Left lung (tissue), 10 donors: ENCODE data around the gene SLC2A13. TPM values are rescaled to one million over a fixed set of nuclear protein-coding genes. Genes with fewer than 3 reads are reported as not detected.

ENCODE experiments used
- ATAC-seq: fragments of 200-7000 bp; cut with Tn5 transposase; one replicate; pipeline ENCODE4 v1.9.1; 2020; ENCODE audit warnings: moderate library complexity
- DNase-seq, 4 donors: peaks; one replicate each; pipeline ENCODE4 v3.0.0-alpha.2; 2013 to 2020
- H3K27ac ChIP-seq, 2 donors: fragments of 200-600 bp; sonication (generic) in 1 of 2; one replicate each; pipeline versions ENCODE4 v1.5.0 to v1.8.0; 2020 to 2021
- H3K27me3 ChIP-seq, 2 donors: fragments of 200-600 bp; sonication (generic) in 1 of 2; one replicate each; pipeline versions ENCODE4 v1.5.0 to v1.8.0; 2020 to 2021
- H3K36me3 ChIP-seq, 2 donors: fragments of 200-600 bp; sonication (generic) in 1 of 2; one replicate each; pipeline versions ENCODE4 v1.5.0 to v1.8.0; 2020 to 2021
- H3K4me1 ChIP-seq, 2 donors: fragments of 200-600 bp; one replicate each; pipeline ENCODE4 v1.8.0; 2021
- H3K4me3 ChIP-seq, 2 donors: fragments of 200-600 bp; sonication (generic) in 1 of 2; one replicate each; pipeline versions ENCODE4 v1.5.0 to v1.8.0; 2020 to 2021; ENCODE audit warnings: mild to moderate bottlenecking in 1 of 2
- H3K9me3 ChIP-seq, 2 donors: fragments of 200-600 bp; sonication (generic) in 1 of 2; one replicate each; pipeline versions ENCODE4 v1.5.0 to v1.8.0; 2020 to 2021
- intact Hi-C, 2 donors: fragments of 100-400 bp; cut with DNase I; formaldehyde crosslinking; loops; one replicate each; pipeline versions ENCODE4 v1.11.2 to v1.14.2; 2022
- polyA plus RNA-seq, 6 donors: library from polyadenylated mRNA; unstranded; fragments of 120-200 nt; gene quantifications; one replicate each; pipeline ENCODE4 v1.2.1, GENCODE V29; 2013; ENCODE audit not compliant: insufficient read length in 6 of 6
- total RNA-seq, 2 donors: library from RNA; stranded (reverse); fragmentation: NEBNext Ultra II Directional; extraction: Animal tissue kit (Norgen Biotek cat#: 25700); gene quantifications; one replicate each; pipeline ENCODE4 v1.2.1, GENCODE V29; 2021
- TF ChIP-seq, protein P1 (sequence below), 2 donors: fragments of 200-600 bp; sonication (generic) in 1 of 2; IDR thresholded peaks; one replicate each; pipeline versions ENCODE4 v1.5.0 to v1.8.0; 2021; ENCODE audit warnings: antibody characterized with exemption in 2 of 2
- donor health status: DM: no; HTN: yes; CAD: no.
- donor health status: DM: no; HTN: no; CAD: no.

Gene SLC2A13
- total and polyA plus RNA-seq, 8 donors = 5.8 to 14.6 (median 7.8) TPM

DNA sequence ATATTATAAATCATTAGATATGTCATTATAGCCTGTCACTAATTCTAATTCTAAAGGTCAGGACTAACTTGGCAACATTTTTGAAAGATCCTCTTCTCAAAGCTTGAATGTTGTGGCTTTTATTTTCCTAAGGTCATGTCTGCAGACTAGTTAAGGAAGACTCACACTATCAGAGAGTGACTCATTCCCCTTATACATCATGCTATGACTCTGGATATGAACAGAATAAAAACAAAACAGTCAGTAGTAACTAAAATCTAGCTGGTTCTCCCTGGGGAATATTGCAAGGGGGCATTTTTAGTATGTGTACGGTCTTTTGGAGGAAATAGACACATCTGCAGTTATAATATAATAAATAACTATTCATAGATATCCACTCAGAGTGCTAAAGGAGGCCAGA is 170.6 kb downstream of the SLC2A13 start:
- TF ChIP-seq, protein P1, sequence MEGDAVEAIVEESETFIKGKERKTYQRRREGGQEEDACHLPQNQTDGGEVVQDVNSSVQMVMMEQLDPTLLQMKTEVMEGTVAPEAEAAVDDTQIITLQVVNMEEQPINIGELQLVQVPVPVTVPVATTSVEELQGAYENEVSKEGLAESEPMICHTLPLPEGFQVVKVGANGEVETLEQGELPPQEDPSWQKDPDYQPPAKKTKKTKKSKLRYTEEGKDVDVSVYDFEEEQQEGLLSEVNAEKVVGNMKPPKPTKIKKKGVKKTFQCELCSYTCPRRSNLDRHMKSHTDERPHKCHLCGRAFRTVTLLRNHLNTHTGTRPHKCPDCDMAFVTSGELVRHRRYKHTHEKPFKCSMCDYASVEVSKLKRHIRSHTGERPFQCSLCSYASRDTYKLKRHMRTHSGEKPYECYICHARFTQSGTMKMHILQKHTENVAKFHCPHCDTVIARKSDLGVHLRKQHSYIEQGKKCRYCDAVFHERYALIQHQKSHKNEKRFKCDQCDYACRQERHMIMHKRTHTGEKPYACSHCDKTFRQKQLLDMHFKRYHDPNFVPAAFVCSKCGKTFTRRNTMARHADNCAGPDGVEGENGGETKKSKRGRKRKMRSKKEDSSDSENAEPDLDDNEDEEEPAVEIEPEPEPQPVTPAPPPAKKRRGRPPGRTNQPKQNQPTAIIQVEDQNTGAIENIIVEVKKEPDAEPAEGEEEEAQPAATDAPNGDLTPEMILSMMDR (IDR thresholded peaks at IDR 0.05) = no peak
- Histone ChIP-seq H3K4me3 (no peak overlapping the region), H3K27me3 (no peaks in the 10 kb centered on the region), H3K36me3 (no peaks in the 10 kb centered on the region), H3K9me3 (no peaks in the 10 kb centered on the region), H3K4me1 (no peaks in the 10 kb centered on the region), H3K27ac (no peak overlapping the region)
- intact Hi-C loops = no loop called here
- no peak for DNase-seq
- no peak for ATAC-seq

DNA sequence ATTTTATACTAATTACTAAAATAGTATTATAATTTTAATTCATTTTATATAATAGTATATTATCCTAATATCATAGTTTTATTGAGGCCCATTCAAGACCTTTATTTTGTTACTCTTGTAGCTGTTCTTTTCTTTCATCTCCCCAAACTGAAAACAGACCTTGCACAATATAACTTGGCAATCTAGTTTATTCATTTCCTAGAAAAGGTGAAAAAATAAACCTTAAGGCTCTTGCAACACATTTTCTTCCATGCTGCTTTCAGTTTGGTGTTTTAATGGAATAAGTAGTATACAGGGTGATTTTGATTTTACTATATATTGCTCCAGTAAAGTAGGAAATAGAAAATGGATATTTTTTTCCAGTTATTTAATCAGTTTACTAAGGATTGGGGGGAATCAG is 174.0 kb downstream of the SLC2A13 start:
- no peak overlapping the region for H3K27ac ChIP-seq
- H3K4me3 ChIP-seq = no peak overlapping the region
- ATAC-seq (no peak), DNase-seq (no peak)
- intact Hi-C loops = no loop called here
- H3K4me1 ChIP-seq = no peaks in the 10 kb centered on the region
- H3K27me3 ChIP-seq = no peaks in the 10 kb centered on the region
- TF ChIP-seq, protein P1 (IDR thresholded peaks at IDR 0.05) = no peak
- no peaks in the 10 kb centered on the region for H3K36me3 ChIP-seq
- no peaks in the 10 kb centered on the region for H3K9me3 ChIP-seq

DNA sequence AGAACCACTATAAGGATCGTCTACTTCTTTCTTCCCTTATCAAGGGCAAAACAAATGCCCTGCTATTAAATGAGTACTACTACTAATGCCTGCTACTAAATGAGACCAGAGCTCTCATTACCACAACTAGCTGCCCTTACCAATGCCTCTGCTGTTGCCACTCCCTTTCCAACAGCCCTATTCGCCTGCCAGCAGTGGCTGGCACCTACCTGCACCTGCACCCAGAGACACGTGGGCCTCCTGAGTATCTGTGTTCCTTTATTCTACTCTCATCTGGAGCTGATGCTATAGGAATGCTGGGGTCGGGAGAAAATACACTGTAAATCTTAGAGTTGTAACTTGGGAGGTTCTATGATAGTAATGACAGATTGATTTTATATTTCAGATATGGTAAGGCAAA is 174.7 kb downstream of the SLC2A13 start:
- Histone ChIP-seq H3K4me3 (no peak overlapping the region), H3K4me1 (no peaks in the 10 kb centered on the region), H3K36me3 (no peaks in the 10 kb centered on the region), H3K9me3 (no peaks in the 10 kb centered on the region), H3K27me3 (no peaks in the 10 kb centered on the region), H3K27ac (no peak overlapping the region)
- TF ChIP-seq, protein P1 (IDR thresholded peaks at IDR 0.05) = no peak
- ATAC-seq = peak; percentile 89
- peak in 1 of 4 donors; percentile 44 for DNase-seq
- intact Hi-C loops = no loop called here

DNA sequence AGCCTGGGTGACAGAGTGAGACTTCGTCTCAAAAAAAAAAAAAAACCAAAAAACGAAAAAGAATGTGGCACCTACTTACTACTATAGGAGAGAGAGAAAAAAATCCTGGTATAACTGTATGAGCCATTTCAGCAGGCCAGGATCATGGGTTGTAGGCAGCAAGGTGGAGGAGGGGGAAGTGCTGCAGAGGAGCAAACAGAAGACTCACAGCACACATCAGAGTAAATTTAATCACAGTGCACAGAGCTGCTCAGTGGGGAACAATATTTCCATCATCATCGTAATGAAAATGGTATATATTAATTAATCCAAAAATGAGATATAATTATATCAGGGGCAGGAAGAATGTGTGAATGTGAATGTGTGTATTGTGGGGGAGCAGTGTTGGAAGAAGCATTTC is 175.8 kb downstream of the SLC2A13 start:
- Histone ChIP-seq H3K9me3 (no peaks in the 10 kb centered on the region), H3K36me3 (no peaks in the 10 kb centered on the region), H3K4me3 (no peak overlapping the region), H3K27me3 (no peaks in the 10 kb centered on the region), H3K27ac (no peak overlapping the region), H3K4me1 (no peaks in the 10 kb centered on the region)
- DNase-seq (no peak), ATAC-seq (no peak)
- intact Hi-C loops = no loop called here
- TF ChIP-seq, protein P1 (IDR thresholded peaks at IDR 0.05) = no peak

DNA sequence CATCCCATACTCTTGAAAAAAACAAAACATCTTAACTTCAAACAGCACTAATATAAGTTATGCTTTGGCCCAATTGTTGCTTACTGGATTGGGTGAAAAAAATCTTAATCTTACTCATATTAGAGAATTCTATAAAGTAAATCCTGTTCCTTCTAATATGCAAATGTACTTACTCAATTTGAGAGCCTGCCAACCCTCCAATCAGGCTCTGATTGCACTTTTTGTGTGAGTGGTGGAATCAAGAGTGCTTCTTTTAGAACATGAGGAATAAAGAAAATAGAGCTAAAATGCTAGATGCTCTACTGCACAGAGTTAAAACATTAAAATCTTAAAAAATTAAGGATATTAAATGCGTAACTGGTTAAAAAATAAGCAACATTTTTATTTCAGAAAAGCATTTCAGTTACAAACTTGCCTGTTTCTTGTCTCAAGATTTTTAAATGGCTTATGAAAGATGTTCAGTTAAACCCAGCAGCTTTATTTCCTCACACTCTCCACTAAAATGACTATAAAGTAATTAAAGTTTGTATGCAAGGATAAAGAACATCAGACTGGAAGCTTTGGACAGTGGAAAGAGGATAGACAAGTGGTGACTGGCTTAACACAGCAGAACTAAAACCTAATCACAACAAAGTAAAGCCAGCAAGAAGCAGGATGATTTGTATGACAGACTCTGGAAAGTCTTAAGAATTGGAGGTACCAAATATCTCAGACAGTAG is 177.5 kb downstream of the SLC2A13 start:
- no peaks in the 10 kb centered on the region for H3K9me3 ChIP-seq
- no peak for ATAC-seq
- no peaks in the 10 kb centered on the region for H3K27me3 ChIP-seq
- H3K4me1 ChIP-seq = peaks cover 0 to under 1% of the 10 kb centered on the region in 2 donors
- H3K4me3 ChIP-seq = no peak overlapping the region
- intact Hi-C loops = no loop called here
- TF ChIP-seq, protein P1 (IDR thresholded peaks at IDR 0.05) = no peak
- DNase-seq = no peak
- no peak overlapping the region for H3K27ac ChIP-seq
- H3K36me3 ChIP-seq = no peaks in the 10 kb centered on the region
